Fibroblast of villous mesenchyme (primary cell): Measurements from ENCODE around the gene CCNT2. TPM values are rescaled to one million over a fixed set of nuclear protein-coding genes. Genes with fewer than 3 reads are reported as not detected.
"Not testable (repeated sequence)": the region's sequence is repeated elsewhere in the genome, so short reads cannot be mapped to it uniquely, and the experiment has no call there.

Experiments used
- DNase-seq: peaks from one replicate; pipeline ENCODE4 v3.0.0-alpha.2; 2010; ENCODE audit warnings: low read depth
- H3K4me3 ChIP-seq: 2 replicates; pipeline ENCODE4 v1.5.1; 2011; ENCODE audit warnings: low read depth, mild to moderate bottlenecking, low read length
- CTCF ChIP-seq: IDR thresholded peaks from 2 replicates; pipeline ENCODE4 v1.5.1; 2012; ENCODE audit warnings: low read depth, mild to moderate bottlenecking, low read length; ENCODE audit not compliant: insufficient read depth
- total RNA-seq: library from RNA; depleted of rRNA; stranded (reverse); fragments of >200 nt; gene quantifications from 2 replicates; pipeline ENCODE4 v1.2.3, GENCODE V29; 2012

CCNT2 gene
- total RNA-seq, 1 donor: 28.9 TPM

GRCh38 chr2:134950886-134951285, 32.3 kb downstream of the CCNT2 start:
- no peak overlapping the region for H3K4me3 ChIP-seq
- DNase-seq: no peak
- TF ChIP-seq CTCF: no peak

- no peak overlapping the region for H3K4me3 ChIP-seq
- DNase-seq: no peak
- TF ChIP-seq CTCF: no peak
These were observed 34.0 kb downstream of the CCNT2 start for GRCh38 chr2:134952608-134953007.

- TF ChIP-seq CTCF: no peak
- H3K4me3 ChIP-seq: no peak overlapping the region
- no peak for DNase-seq
These were observed 35.4 kb downstream of the CCNT2 start for GRCh38 chr2:134954065-134954464.

- no peak for DNase-seq
- no peak for TF ChIP-seq CTCF
- no peak overlapping the region for H3K4me3 ChIP-seq
These were observed 37.1 kb downstream of the CCNT2 start for GRCh38 chr2:134955744-134956143.

- TF ChIP-seq CTCF: no peak
- no peak overlapping the region for H3K4me3 ChIP-seq
- no peak for DNase-seq
These were observed 38.9 kb downstream of the CCNT2 start for GRCh38 chr2:134957477-134957876.

- not testable (repeated sequence) for H3K4me3 ChIP-seq, DNase-seq
These were observed 48.5 kb downstream of the CCNT2 start for GRCh38 chr2:134967166-134967565.

GRCh38 chr2:134973241-134974138, 54.9 kb downstream of the CCNT2 start:
- no peak for TF ChIP-seq CTCF
- DNase-seq: no peak
- no peak overlapping the region for H3K4me3 ChIP-seq
